Measurements from ENCODE around the gene TAF1. TPM values are rescaled to one million over a fixed set of nuclear protein-coding genes. Genes with fewer than 3 reads are reported as not detected.
"Not testable (repeated sequence)": the region's sequence is repeated elsewhere in the genome, so short reads cannot be mapped to it uniquely, and the experiment has no call there.

Gene TAF1
- total RNA-seq, 1 experiment from 2014 or later = 31.2 TPM

GRCh38 chrX:71378732-71379131, 12.6 kb downstream of the TAF1 start:
- ChIA-PET POLR2A (no interaction called here), CTCF (no interaction called here)
- TF ChIP-seq EMX1 (CRISPR knock-in tag; IDR thresholded peaks at IDR 0.05) (no peak), PRRX2 (CRISPR knock-in tag; IDR thresholded peaks at IDR 0.05) (no peak), HMGA2 (CRISPR knock-in tag; IDR thresholded peaks at IDR 0.05) (no peak), FOXP1 (CRISPR knock-in tag; IDR thresholded peaks at IDR 0.05; ENCODE audit: borderline replicate concordance) (no peak), ZNF512 (CRISPR knock-in tag; IDR thresholded peaks at IDR 0.05; ENCODE audit: borderline replicate concordance) (no peak), ATF1 (CRISPR knock-in tag; IDR thresholded peaks at IDR 0.05) (no peak), CBFB (CRISPR knock-in tag; IDR thresholded peaks at IDR 0.05; ENCODE audit: low read depth) (no peak), ESRRA (CRISPR knock-in tag; IDR thresholded peaks at IDR 0.05; ENCODE audit: borderline replicate concordance) (no peak), CREB1 (CRISPR knock-in tag; IDR thresholded peaks at IDR 0.05) (no peak), IRF2 (CRISPR knock-in tag; IDR thresholded peaks at IDR 0.05; ENCODE audit: borderline replicate concordance, low read depth) (no peak), TEAD4 (CRISPR knock-in tag; IDR thresholded peaks at IDR 0.05) (no peak), JUN (CRISPR knock-in tag; IDR thresholded peaks at IDR 0.05) (no peak), ZNF671 (CRISPR knock-in tag; IDR thresholded peaks at IDR 0.05) (no peak)
- TF ChIP-seq, protein P1, sequence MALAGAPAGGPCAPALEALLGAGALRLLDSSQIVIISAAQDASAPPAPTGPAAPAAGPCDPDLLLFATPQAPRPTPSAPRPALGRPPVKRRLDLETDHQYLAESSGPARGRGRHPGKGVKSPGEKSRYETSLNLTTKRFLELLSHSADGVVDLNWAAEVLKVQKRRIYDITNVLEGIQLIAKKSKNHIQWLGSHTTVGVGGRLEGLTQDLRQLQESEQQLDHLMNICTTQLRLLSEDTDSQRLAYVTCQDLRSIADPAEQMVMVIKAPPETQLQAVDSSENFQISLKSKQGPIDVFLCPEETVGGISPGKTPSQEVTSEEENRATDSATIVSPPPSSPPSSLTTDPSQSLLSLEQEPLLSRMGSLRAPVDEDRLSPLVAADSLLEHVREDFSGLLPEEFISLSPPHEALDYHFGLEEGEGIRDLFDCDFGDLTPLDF (CRISPR knock-in tag; IDR thresholded peaks at IDR 0.05) = no peak
- TF ChIP-seq, protein P2, sequence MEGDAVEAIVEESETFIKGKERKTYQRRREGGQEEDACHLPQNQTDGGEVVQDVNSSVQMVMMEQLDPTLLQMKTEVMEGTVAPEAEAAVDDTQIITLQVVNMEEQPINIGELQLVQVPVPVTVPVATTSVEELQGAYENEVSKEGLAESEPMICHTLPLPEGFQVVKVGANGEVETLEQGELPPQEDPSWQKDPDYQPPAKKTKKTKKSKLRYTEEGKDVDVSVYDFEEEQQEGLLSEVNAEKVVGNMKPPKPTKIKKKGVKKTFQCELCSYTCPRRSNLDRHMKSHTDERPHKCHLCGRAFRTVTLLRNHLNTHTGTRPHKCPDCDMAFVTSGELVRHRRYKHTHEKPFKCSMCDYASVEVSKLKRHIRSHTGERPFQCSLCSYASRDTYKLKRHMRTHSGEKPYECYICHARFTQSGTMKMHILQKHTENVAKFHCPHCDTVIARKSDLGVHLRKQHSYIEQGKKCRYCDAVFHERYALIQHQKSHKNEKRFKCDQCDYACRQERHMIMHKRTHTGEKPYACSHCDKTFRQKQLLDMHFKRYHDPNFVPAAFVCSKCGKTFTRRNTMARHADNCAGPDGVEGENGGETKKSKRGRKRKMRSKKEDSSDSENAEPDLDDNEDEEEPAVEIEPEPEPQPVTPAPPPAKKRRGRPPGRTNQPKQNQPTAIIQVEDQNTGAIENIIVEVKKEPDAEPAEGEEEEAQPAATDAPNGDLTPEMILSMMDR (IDR thresholded peaks at IDR 0.05) = no peak
- Mint-ChIP-seq H3K9me3 (no peaks in the 10 kb centered on the region), H3K27ac (no peak overlapping the region), H3K4me1 (no peaks in the 10 kb centered on the region), H3K4me3 (no peak overlapping the region), H3K27me3 (ENCODE audit: low read depth) (no peaks in the 10 kb centered on the region), H3K36me3 (peaks cover 69% of the 10 kb centered on the region)
- DNase-seq (ENCODE audit: low spot score) (no peak), ATAC-seq (no peak)

- H3K36me3 Mint-ChIP-seq = peaks cover 78% of the 10 kb centered on the region
- H3K9me3 Mint-ChIP-seq; H3K4me3 Mint-ChIP-seq; DNase-seq (ENCODE audit: low spot score); ATAC-seq; CTCF ChIA-PET; H3K27ac Mint-ChIP-seq; H3K4me1 Mint-ChIP-seq; H3K27me3 Mint-ChIP-seq (ENCODE audit: low read depth); POLR2A ChIA-PET: not testable (repeated sequence)
Observed at GRCh38 chrX:71391725-71392124, 25.6 kb downstream of the TAF1 start.

GRCh38 chrX:71393919-71394318, 27.8 kb downstream of the TAF1 start:
- Mint-ChIP-seq H3K27me3 (ENCODE audit: low read depth) (no peaks in the 10 kb centered on the region), H3K4me3 (no peak overlapping the region), H3K36me3 (peaks cover 78% of the 10 kb centered on the region), H3K4me1 (no peaks in the 10 kb centered on the region), H3K27ac (no peak overlapping the region), H3K9me3 (no peaks in the 10 kb centered on the region)
- ATAC-seq (no peak), DNase-seq (ENCODE audit: low spot score) (no peak)
- ChIA-PET POLR2A (no interaction called here), CTCF (no interaction called here)
- TF ChIP-seq, protein P3, sequence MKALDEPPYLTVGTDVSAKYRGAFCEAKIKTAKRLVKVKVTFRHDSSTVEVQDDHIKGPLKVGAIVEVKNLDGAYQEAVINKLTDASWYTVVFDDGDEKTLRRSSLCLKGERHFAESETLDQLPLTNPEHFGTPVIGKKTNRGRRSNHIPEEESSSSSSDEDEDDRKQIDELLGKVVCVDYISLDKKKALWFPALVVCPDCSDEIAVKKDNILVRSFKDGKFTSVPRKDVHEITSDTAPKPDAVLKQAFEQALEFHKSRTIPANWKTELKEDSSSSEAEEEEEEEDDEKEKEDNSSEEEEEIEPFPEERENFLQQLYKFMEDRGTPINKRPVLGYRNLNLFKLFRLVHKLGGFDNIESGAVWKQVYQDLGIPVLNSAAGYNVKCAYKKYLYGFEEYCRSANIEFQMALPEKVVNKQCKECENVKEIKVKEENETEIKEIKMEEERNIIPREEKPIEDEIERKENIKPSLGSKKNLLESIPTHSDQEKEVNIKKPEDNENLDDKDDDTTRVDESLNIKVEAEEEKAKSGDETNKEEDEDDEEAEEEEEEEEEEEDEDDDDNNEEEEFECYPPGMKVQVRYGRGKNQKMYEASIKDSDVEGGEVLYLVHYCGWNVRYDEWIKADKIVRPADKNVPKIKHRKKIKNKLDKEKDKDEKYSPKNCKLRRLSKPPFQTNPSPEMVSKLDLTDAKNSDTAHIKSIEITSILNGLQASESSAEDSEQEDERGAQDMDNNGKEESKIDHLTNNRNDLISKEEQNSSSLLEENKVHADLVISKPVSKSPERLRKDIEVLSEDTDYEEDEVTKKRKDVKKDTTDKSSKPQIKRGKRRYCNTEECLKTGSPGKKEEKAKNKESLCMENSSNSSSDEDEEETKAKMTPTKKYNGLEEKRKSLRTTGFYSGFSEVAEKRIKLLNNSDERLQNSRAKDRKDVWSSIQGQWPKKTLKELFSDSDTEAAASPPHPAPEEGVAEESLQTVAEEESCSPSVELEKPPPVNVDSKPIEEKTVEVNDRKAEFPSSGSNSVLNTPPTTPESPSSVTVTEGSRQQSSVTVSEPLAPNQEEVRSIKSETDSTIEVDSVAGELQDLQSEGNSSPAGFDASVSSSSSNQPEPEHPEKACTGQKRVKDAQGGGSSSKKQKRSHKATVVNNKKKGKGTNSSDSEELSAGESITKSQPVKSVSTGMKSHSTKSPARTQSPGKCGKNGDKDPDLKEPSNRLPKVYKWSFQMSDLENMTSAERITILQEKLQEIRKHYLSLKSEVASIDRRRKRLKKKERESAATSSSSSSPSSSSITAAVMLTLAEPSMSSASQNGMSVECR (CRISPR knock-in tag; IDR thresholded peaks at IDR 0.05; ENCODE audit: borderline replicate concordance) = no peak
- TF ChIP-seq, protein P4, sequence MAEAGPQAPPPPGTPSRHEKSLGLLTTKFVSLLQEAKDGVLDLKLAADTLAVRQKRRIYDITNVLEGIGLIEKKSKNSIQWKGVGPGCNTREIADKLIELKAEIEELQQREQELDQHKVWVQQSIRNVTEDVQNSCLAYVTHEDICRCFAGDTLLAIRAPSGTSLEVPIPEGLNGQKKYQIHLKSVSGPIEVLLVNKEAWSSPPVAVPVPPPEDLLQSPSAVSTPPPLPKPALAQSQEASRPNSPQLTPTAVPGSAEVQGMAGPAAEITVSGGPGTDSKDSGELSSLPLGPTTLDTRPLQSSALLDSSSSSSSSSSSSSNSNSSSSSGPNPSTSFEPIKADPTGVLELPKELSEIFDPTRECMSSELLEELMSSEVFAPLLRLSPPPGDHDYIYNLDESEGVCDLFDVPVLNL (CRISPR knock-in tag; IDR thresholded peaks at IDR 0.05; ENCODE audit: borderline replicate concordance, low read depth) = no peak
- no peak for TF ChIP-seq TP53 (CRISPR knock-in tag; IDR thresholded peaks at IDR 0.05)
- no peak for TF ChIP-seq IRF2 (CRISPR knock-in tag; IDR thresholded peaks at IDR 0.05; ENCODE audit: borderline replicate concordance, low read depth)
- TF ChIP-seq JUN (CRISPR knock-in tag; IDR thresholded peaks at IDR 0.05) = no peak
- no peak for TF ChIP-seq NR3C1 (CRISPR knock-in tag; conservative IDR thresholded peaks at IDR 0.05; ENCODE audit: low read depth)
- no peak for TF ChIP-seq ZNF317 (CRISPR knock-in tag; IDR thresholded peaks at IDR 0.05; ENCODE audit: borderline replicate concordance, low read depth)
- TF ChIP-seq ZNF396 (CRISPR knock-in tag; IDR thresholded peaks at IDR 0.05; ENCODE audit: borderline replicate concordance) = no peak
- no peak for TF ChIP-seq GRHL2 (CRISPR knock-in tag; IDR thresholded peaks at IDR 0.05; ENCODE audit: insufficient replicate concordance, severe bottlenecking)

Measured in WTC11 (cell line).